Measurements from ENCODE around the gene TICAM1.
"Not testable (repeated sequence)": the region's sequence is repeated elsewhere in the genome, so short reads cannot be mapped to it uniquely, and the experiment has no call there.

TICAM1 gene

DNA sequence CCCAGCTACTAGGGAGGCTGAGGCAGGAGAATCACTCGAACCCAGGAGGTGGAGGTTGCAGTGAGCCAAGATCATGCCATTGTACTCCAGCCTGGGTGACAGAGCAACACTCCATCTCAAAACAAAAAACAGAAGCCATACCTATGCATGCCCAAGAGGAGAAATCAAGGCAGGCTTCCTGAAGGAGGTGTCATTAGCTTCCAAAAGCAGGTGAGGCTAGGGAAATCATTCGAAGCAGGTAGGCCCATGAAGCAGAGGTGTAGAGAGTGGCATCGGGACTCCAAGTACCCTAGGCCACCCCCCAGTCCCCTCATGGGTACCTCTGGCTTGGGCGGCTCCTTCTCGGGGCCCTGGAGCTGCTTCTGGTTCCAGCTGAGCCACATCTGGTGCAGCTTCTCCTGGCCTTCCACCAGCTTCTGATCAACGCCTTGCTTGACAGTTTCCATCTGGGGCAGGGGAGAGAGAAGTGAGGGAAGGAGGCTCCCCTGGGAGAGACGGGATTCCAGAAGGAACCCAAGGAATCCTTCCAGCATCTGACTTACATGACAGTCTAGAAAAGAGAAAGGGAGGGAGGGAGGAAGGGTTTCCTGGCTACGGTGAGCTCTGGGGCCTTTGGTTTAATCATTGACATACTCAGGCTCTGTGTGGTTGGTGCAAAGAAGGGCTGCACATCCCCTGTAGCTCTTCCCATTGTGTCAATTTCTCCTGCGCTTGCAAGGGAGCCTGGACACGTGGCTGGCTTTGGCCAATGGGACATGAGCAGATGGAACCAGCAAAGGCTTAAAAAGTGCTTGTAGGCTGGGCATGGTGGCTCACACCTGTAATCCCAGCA is 13.1 kb upstream of the TICAM1 start:
- DNase-seq: no peak

DNA sequence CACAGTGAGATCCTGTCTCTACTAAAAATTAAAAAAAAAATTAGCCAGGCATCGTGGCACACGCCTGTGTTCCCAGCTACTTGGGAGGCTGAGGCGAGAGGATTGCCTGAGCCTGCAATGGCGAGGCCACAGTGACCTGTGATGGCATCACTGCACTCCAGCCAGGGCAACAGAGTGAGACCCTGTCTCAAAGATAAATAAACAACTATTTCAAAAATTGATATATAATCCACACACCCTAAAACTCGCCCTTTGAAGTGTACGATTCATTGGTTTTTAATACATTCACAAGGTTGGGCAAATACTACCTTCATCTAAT is 12.1 kb upstream of the TICAM1 start:
- DNase-seq: no peak

DNA sequence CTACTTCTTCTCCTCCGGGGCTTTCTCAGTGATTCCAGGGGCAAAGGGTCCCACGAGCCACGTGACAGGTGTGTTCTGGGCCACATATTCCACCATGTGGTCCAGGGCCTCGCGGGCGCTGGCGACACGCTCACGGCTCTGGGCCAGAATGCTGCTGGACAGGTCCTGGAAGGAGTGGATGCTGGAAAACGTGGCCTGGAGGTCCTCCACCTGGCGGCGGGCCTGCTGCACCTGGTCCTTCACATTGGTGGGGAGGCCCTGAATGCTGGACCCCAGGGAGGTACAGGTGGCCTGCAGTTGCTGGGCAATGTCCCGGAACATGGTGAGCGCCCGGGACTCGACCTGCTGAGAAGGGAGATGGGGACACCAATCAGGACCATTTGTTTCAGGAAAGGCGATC is 7.7 kb upstream of the TICAM1 start:
- no peak for DNase-seq

DNA sequence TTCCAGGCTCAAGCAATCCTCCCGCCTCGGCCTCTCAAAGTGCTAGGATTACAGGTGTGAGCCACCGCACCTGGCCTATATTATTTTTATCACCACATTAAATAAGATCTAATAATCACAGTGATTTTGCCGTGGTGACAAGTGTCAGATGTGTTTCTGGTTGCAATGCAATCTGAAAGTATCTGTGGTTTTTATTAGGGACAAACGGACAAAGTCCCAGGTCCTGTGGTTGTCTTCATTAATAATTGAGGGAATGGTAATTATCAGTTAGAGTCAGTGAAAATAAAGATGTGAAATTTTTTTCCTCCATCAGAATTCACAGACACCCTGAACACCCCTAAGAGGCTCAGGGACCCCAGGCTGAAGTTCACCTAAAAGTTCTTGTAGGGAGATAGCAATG is 1.3 kb upstream of the TICAM1 start:
- no peak for DNase-seq

DNA sequence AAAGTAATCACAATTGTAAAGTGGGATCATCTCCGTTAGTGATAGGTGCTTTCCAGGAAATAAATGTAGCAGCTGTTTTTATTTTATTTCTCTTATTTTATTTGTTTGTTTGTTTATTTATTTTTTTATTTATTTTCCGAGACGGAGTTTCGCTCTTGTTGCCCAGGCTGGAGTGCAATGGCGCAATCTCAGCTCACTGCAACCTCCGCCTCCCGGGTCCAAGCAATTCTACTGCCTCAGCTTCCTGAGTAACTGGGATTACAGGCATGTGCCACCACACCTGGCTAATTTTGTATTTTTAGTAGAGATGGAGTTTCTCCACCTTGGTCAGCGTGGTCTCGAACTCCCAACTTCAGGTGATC is 448 bp upstream of the TICAM1 start:
- DNase-seq: not testable (repeated sequence)

DNA sequence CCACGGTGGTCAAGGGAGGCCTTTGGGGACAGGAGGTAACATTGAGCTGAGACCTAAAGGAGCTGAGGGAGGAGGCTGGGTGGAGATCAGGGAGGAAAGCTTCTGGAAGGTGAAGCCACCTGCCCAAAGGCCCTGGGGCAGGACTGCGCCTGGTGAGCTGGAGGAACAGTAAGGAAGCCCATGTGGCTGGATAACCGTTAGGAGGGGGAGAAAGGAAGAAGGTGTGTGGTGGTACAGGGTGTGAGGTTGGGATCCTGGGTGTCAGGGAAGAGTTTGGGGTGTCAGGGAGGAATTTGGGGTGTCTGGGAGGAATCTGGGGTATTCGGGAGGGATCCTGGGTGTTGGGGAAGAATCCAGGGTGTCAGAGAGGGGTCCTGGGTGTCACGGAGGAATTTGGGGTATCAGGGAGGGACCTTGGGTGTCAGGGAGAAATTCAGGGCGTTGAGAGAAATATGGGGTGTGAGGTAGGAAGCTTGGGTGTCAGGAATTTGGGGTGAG is 695 bp downstream of the TICAM1 start:
- DNase-seq: no peak

DNA sequence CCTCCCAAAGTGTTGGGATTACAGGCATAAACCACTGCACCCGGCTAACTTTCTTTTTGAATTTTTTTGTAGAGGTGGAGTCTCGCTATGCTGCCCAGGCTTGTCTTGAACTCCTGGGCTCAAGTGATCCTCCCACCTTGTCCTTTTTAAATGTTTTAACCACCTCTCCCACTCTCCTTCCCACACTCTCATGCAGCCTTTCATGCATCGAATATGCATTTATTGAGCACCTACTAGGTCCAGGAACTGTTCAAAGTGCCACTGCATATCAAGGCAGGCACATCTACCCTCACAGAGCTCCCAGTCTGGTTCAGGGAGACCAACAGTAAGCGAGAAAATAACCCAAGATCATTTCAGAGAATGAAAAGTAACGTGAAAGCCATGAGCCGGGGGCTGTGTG is 1.2 kb downstream of the TICAM1 start:
- DNase-seq: no peak

DNA sequence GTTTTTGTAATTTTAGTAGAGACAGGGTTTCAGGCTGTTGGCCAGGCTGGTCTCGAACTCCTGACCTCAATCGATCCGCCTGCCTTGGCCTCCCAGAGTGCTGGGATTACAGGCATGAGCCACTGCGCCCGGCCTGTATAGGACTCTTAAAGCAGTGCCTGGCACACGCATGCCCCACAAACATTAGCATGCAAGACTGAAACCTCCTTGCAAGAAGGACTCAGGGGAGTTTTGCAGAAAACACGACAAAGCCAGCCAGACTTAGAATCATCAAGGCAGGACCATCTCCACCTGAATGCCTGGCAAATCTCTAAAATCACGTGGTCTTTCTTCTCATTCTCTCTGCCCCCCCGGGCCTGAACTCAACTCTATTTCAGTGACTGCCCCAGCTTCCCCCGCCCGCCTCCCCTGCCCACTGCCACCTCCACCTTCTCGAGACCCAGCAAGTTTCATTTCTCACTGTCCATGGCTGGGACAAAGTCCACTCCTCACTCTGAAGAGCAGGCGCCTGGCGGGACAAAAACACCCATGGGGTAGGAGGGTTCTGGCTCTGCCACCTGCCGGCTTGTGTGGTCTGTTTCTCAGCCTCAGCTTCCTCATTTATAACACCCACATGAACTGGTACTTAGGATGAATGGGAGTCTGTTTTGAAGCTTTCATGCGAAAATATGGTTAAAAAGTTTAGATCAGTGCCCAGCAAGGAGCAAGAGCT is 2.4 kb downstream of the TICAM1 start:
- DNase-seq: no peak

DNA sequence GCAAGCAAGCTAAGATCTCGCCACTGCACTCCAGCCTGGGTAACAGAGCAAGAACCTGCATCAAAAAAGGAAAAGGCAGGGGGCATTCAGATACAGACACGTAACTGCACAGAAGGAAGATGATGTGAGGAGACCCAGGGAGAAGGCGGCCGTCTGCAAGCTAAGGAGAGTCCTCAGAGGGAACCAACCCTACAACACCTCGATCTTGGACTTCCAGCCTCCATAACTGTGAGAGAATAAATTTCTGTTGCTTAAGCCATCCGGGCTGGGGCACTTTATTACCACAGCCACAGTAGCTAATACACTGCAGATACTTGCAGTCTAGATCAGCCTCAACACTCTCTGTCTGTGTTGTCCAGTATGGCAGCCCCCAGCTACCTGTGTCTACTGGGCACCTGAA is 7.9 kb downstream of the TICAM1 start:
- DNase-seq: no peak

DNA sequence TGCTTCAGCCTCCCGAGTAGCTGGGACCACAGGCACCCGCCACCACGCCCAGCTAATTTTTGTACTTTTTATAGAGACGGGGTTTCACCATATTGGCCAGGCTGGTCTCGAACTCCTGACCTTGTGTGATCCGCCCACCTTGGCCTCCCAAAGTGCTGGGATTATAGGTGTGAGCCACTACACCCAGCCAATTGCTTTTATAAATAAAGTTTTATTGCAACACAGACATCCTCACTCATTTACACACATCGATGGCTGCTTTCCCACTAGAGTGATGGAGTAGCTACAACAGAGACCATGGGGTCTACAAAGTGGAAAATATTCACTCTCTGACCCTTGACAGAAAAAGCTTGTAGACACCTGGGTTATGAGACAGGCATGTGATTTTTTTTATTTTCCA is 9.2 kb downstream of the TICAM1 start:
- not testable (repeated sequence) for DNase-seq

DNA sequence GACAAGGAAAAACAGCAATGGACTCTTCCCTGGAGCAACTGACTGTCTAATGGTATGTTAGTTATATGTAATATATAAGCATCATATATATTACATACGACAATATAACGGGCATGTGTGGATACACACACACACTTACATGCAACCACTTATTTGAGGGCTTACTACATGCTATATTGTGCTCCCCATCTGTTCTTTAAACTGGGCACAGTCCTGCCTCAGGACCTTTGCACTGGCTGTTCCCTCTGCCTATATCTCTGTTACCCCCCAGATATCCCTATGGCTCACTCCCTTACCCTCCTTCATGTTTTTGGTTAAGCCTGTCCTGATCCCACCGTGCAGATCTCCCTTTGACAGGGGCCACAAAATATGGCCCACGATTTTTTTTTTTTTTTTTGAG is 10.2 kb downstream of the TICAM1 start:
- no peak for DNase-seq

DNA sequence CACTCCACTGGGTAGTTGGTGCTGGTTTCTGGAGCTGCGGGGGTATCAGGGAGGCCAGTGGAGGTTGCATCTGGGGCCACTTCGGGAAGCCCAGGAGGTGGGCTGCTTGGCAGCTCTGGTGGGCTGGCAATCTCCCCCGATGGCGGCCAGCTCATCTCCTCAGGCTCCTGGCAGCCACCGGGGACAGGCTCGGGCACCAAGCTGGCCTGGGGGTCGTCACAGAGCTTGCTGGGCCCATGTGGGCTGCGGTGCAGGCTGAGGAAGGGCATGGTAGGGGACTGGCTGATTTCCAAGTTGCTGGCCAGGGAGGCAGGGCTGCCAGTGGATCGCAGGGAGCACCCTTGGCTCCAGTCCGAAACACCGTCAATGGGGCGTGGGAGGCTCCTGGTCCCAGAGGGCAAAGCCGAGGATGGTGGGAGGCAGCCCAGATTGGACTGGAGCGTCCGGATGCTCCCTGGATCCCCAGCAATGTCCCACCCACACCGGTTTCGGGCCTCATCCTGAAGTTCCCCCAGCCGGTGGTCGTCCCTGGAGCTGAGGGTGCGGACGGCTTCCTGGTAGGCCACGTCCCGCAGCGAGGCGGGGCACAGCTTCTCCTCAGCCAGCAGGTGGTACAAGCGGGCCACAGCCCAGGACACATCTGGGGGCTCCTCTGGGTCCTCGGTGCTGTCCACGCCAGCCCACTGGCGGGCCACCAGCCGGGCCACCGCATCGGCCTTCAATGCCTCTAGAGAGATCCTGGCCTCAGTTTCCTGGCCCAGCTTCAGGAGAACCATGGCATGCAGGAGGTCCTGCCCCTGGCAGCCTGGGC is 13.8 kb downstream of the TICAM1 start:
- DNase-seq: no peak

DNA sequence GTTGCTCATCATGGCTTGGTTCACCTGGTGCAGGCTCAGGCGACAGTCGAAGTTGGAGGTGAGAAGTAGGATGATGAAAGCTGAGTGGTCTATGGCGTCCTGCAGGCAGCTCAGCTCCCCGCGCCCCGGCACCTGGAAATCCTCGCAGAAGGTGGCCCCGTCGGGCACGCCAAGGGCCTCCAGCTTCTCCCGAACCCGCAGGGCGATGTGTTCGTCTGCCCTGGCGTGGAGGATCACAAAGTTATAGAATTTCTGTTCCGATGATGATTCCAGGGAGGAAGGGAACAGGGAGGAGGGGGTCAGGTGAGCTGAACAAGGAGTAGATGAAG is 14.6 kb downstream of the TICAM1 start:
- no peak for DNase-seq

DNA sequence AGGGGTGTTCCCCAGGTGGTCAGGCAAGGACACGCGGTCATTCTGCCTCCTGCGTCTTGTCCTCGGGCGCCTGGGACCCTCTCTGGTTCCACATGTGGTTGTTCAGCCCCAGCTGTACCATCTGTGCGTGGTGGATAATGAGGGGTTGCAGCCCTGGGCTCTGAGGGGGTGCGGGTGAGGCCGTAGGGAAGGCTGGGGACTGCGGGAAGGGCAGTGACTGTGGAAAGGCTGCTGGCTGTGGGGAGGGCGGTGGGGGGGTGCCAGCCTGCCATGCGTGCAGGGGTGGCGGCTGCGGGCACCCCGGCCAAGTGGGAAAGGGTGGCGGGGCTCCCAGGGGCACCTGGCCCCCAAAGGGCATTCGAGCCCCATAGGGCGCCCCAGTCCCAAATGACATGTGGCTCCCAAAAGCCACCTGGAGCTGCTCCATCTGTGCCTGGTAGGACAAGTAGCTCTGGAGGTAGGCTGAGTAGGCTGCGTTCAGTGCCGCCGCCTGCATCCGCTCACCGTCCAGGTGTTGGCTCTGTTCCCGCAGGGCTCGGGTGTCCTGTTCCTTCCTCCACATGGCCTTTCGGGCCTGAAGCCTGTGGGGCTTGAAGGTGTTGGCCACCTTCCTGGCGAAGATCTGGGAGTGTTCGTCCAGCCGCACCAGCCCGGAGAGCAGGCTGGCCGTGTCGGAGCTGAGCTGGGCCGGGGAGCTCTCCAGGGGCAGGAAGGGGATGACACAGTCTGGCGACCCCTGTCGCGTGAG is 15.1 kb downstream of the TICAM1 start:
- peak in 1 of 2 experiments; percentile 5 for DNase-seq

DNA sequence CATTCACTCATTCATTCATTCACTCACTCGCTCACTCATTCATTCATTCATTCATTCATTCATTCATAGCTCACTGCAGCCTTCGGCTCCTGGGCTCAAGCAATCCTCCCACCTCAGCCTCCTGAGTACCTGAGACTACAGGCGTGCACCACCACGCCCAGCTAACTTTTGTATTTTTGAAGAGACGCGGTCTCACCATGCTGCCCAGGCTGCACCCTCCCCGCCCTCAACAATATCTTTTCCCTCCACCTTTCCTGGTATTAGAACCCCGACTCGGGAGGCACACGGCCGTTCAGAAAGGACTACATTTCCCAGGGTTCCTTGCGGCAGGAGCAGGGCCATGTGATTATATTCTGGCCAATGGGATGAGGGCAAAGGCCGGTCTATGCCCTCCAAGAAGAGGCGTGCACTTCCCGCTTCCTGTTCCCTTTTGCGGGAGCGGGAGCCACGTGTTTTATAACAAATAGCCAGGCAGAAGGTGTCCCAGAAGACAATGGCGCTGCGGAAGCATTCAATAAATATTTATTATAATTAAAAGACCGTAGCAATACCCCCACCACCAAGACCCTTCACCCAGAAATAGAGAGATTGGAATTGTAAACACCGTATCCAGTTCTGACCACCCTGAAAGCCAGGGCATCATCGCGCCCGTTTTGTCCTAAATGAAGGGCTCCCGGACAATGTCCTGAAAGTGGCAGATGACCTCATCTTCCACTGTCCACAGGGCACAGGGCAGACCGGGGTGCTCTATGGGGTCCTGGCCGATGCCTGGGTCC is 15.9 kb downstream of the TICAM1 start:
- DNase-seq: peak; percentile 96

DNA sequence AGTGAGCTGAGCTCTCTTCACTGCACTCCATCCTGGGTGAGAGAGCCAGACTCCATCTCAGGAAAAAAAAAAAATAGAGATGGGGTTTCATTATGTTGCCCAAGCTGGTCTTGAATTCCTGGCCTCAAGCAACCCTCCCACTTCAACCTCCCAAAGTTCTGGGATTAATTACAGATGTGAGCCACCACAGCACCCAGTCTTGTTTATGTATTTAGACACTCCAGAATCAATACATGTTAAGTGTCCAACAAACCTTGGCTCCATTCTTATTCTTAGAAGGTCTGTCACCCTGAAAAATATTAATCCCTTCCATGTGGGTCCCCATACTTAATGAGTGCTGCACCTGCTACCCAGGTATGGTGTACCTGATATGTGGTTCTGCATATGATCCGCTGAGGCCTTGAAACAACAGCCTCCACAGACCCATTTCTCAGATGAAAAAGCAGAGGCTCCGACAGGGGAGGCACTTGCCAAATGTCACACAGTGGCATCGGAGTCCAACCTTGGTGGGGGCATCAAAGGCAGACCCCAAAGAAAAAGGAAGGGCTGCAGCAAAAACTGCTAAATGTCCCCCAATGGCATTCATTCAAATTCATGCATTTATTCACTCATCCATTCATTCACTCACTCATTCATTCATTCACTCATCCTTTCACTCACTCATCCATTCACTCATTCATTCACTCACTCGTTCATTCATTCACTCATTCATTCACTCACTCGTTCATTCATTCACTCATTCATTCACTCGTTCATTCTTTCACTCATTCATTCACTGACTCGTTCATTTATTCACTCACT is 16.7 kb downstream of the TICAM1 start:
- DNase-seq: no peak

DNA sequence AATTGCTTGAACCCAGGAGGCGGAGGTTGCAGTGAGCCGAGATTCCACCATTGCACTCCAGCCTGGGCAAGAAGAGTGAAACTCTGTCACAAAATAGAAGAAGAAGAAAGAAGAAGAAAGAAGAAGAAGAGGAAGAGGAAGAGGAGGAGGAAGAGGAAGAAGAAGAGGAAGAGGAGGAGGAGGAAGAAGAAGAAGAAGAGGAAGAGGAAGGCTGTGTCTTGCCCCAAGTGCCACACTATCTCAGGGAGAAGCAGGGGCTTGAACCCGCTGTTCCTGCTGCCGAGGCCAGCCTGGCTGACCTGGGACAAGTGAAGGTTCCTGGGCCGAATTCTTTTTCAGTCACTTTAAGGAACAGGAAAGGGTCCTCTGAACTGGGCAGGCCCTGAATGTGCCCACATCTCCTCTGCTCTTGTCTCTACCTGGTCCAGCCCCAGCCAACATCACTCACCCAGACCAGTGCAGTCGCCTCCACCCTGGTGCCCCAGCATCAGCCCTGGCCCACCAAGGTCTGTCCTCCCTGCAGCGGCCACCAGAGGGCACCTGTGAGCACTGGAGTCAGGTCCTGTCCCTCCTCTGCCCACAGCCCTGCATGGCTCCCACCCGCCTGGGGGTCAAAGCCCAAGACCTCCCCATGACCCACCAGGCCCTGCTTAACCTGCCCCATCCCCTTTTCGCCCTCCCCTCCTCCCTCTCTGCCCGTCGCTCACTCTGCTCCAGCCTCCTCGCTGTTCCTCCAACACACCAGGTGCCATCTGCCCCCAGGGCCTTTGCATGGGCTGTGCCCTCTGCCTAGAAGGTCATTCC is 20.0 kb downstream of the TICAM1 start:
- DNase-seq: peak; percentile 26 to 54

DNA sequence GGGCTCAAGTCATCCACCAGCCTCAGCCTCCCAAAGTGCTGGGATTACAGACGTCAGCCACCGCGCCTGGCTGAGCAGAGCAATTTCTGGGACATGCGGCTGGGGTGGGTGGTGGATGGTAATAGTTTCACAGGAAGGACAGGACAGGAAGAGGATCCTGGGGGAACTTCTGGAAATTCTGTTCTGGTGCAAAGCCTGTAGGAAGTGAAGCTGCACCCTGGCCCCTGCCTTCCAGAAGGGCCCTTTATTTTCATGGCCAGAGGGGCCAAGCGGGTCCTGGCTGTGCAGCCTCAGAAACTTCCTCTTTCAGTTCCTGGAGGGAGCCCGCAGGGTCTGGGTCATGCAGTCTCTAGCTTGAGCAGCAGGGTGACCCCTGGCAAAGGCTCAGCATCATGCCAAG is 24.3 kb downstream of the TICAM1 start:
- DNase-seq: no peak

DNA sequence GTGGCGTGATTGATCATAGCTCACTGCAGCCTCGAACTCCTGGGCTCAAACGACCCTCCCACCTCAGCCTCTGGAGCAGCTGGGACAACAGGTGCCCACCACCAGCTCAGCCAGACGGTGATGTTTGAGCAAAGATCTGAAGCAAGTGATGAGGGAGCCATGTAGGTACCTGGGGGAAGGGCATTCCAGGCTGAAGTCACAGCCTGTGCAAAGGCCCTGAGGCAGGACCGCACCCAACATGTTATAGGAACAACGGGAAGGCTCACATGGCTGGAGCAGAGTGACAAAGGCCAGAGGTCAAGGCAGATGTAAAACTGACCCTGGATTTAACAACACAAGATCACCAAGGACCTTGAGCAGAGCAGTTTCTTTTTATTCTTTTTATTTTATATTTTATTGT is 25.1 kb downstream of the TICAM1 start:
- no peak for DNase-seq

DNA sequence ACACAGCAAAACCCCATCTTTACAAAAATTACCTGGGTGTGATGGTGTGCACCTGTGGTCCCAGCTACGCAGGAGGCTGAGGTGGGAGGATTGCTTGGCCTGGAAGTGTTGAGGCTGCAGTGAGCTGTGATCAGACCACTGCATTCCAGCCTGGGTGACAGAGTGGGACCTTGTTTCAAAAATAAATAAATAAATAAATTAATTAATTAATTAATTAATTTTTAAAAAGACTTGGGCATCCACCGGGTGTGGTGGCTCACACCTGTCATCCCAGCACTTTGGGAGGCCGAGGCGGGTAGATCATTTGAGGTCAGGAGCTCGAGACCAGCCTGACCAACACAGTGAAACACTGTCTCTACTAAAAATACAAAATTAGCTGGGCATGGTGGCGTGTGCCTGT is 26.4 kb downstream of the TICAM1 start:
- DNase-seq: not testable (repeated sequence)

All from NCI-H2081 (cell line).